ENCODE measurements around the gene OGDH. TPM values are rescaled to one million over a fixed set of nuclear protein-coding genes. Genes with fewer than 3 reads are reported as not detected.

OGDH gene
- total and polyA plus RNA-seq, 2 of the 4 experiments (the other 2 are of a cell fraction), result 47.4 to 56.5 TPM

DNA sequence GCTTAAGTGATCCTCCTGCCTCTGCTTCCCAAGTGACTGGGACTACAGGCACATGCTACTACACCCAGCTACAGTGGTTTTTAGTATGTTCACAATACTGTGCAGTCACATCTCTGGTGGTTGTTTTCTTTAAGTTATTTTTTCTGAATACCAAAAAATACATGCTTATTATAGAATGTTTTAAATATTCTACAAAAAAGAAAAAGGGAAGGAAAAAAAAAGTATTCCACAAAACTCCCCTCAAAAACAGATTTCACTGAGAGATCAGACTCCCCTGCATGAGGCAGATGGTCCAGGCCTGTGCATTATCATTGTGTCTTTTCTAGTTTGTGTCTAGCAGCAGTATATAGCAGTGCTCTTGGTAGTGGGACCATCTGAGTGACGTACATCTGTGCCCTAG, 36.8 kb downstream of the OGDH start:
- Histone ChIP-seq H4K20me1 (ENCODE audit: insufficient read depth, low read length) (no peaks in the 10 kb centered on the region), H3K4me3 (ENCODE audit: insufficient read depth, low read depth, low read length) (no peak overlapping the region), H3K9me1 (ENCODE audit: insufficient read depth, low read length) (peaks cover 24% of the 10 kb centered on the region), H2BK15ac (ENCODE audit: low read depth, low read length) (no peak overlapping the region), H3K79me1 (ENCODE audit: low read depth in 1 of 2, low read length in 2 of 2) (peaks cover 15 to 52% of the 10 kb centered on the region in 2 experiments), H4K91ac (ENCODE audit: insufficient read depth, low read depth, low read length) (no peak overlapping the region), H3K36me3 (ENCODE audit: control insufficient read depth, insufficient read depth, low read length) (peaks cover 5% of the 10 kb centered on the region), H3K27me3 (ENCODE audit: control insufficient read depth, insufficient read depth, low read length) (no peaks in the 10 kb centered on the region), H3K4me1 (ENCODE audit: control insufficient read depth, insufficient read depth, low read length) (peaks cover 18% of the 10 kb centered on the region), H3K4me2 (ENCODE audit: low read depth, low read length) (no peak overlapping the region), H3K9ac (ENCODE audit: low read depth, low read length) (no peak overlapping the region), H3K18ac (ENCODE audit: low read depth, low read length) (no peak overlapping the region), H2AK5ac (ENCODE audit: low read depth, low read length) (no peak overlapping the region), H3K4ac (ENCODE audit: low read depth, low read length) (no peak overlapping the region), H2AFZ (replicated peaks; ENCODE audit: low read length, poor library complexity) (no peak overlapping the region), H3K9me3 (ENCODE audit: control insufficient read depth, insufficient read depth, low read length) (no peaks in the 10 kb centered on the region), H4K5ac (ENCODE audit: low read depth, low read length) (no peak overlapping the region), H3K23ac (ENCODE audit: low read depth, low read length) (0 out of 2 replicates have a peak overlapping the region, but pooled peaks have one; percentile 35), H3K14ac (replicated peaks; ENCODE audit: low read depth, low read length) (no peak overlapping the region), H2AK9ac (replicated peaks; ENCODE audit: low read depth, low read length, poor library complexity) (no peak overlapping the region), H3K27ac (ENCODE audit: insufficient read depth, low read length) (no peak overlapping the region), H4K8ac (ENCODE audit: low read depth in 2 of 2, low read length in 2 of 2) (no peak overlapping the region), H2BK5ac (ENCODE audit: low read depth, low read length, poor library complexity, severe bottlenecking) (no peak overlapping the region), H2BK20ac (ENCODE audit: low read depth, low read length) (no peak overlapping the region), H3K56ac (ENCODE audit: extremely low read depth, insufficient read depth, low read length) (no peak overlapping the region), H2BK120ac (ENCODE audit: low read depth, low read length) (no peak overlapping the region)
- ATAC-seq (ENCODE audit: low read depth) (no peak), DNase-seq (no peak)
- ChIA-PET POLR2A (ENCODE audit: unreplicated experiment) (no interaction called here), CTCF (interaction anchor here (0.7 kb wide), 1 partner anchor 8 kb away, joined by 8 read pairs; no protein-coding TSS in a partner anchor)
- dilution Hi-C loops (cut with HindIII; ENCODE audit: low sequenced_read_pairs, unreplicated experiment), result no loop called here
- no peak for TF ChIP-seq BHLHE40 (IDR thresholded peaks at IDR 0.05; ENCODE audit: low read depth, low read length)
- no peak for TF ChIP-seq MAZ (IDR thresholded peaks at IDR 0.05; ENCODE audit: borderline replicate concordance, low read depth, low read length)
- TF ChIP-seq SMC3 (IDR thresholded peaks at IDR 0.05; ENCODE audit: low read depth, low read length), result no peak
- TF ChIP-seq CHD1 (IDR thresholded peaks at IDR 0.05; ENCODE audit: low read depth, low read length), result no peak
- no peak for TF ChIP-seq FOS (IDR thresholded peaks at IDR 0.05; ENCODE audit: low read depth, low read length)
- WGBS, 2 experiments (ENCODE audit: extremely low coverage in 2 of 2, insufficient read length in 1 of 2), result 100% methylated on average over 1 of the region's 1 CpG; no CpG with 5 or more reads in 1 of the 2 experiments
- BruUV-seq (replicated peaks), result no TSS peak
- intact Hi-C loops (cut with micrococcal nuclease), result no loop called here
- in situ Hi-C loops (cut with MboI; ENCODE audit: low sequenced_read_pairs), result no loop called here

All from IMR-90 (cell line).